ENCODE measurements around the gene PDE6A.

Gene PDE6A

GRCh38 chr5:149940941-149941644 lies 3.5 kb downstream of the PDE6A start:
- no peak for DNase-seq
- TF ChIP-seq GATA1 (IDR thresholded peaks at IDR 0.05; ENCODE audit: low read depth, low read length) (no peak), POLR2A (IDR thresholded peaks at IDR 0.05; ENCODE audit: low read length) (no peak)

- TF ChIP-seq GATA1 (IDR thresholded peaks at IDR 0.05; ENCODE audit: low read depth, low read length), result no peak
- TF ChIP-seq POLR2A (IDR thresholded peaks at IDR 0.05; ENCODE audit: low read length), result peak; percentile 55
- peak; percentile 92 to 93 for DNase-seq
Observed at GRCh38 chr5:149940077-149940574, 4.5 kb downstream of the PDE6A start.

GRCh38 chr5:149939546-149939945 lies 5.0 kb downstream of the PDE6A start:
- TF ChIP-seq POLR2A (IDR thresholded peaks at IDR 0.05; ENCODE audit: low read length), result no peak
- no peak for TF ChIP-seq GATA1 (IDR thresholded peaks at IDR 0.05; ENCODE audit: low read depth, low read length)

GRCh38 chr5:149938791-149939358 lies 5.7 kb downstream of the PDE6A start:
- peak; percentile 51 to 69 for DNase-seq
- TF ChIP-seq POLR2A (IDR thresholded peaks at IDR 0.05; ENCODE audit: low read length) (no peak), GATA1 (IDR thresholded peaks at IDR 0.05; ENCODE audit: low read depth, low read length) (no peak)

More at GRCh38 chr5:149939546-149939945, 5.0 kb downstream of the PDE6A start:
- DNase-seq, result no peak

- peak; percentile 43 for TF ChIP-seq POLR2A (IDR thresholded peaks at IDR 0.05; ENCODE audit: low read length)
- TF ChIP-seq GATA1 (IDR thresholded peaks at IDR 0.05; ENCODE audit: low read depth, low read length), result no peak
- peak; percentile 65 to 70 for DNase-seq
Observed at GRCh38 chr5:149938279-149938678, 6.3 kb downstream of the PDE6A start.

GRCh38 chr5:149937610-149938009 lies 7.0 kb downstream of the PDE6A start:
- peak; percentile 66 to 69 for DNase-seq
- TF ChIP-seq POLR2A (IDR thresholded peaks at IDR 0.05; ENCODE audit: low read length) (peak; percentile 60), GATA1 (IDR thresholded peaks at IDR 0.05; ENCODE audit: low read depth, low read length) (no peak)

- TF ChIP-seq POLR2A (IDR thresholded peaks at IDR 0.05; ENCODE audit: low read length) (no peak), GATA1 (IDR thresholded peaks at IDR 0.05; ENCODE audit: low read depth, low read length) (no peak)
Observed at GRCh38 chr5:149936700-149937091, 7.9 kb downstream of the PDE6A start.

GRCh38 chr5:149936044-149936699 lies 8.4 kb downstream of the PDE6A start:
- TF ChIP-seq GATA1 (IDR thresholded peaks at IDR 0.05; ENCODE audit: low read depth, low read length) (no peak), POLR2A (IDR thresholded peaks at IDR 0.05; ENCODE audit: low read length) (no peak)
- DNase-seq, result no peak

More at GRCh38 chr5:149936700-149937091, 7.9 kb downstream of the PDE6A start:
- DNase-seq, result no peak

- TF ChIP-seq POLR2A (IDR thresholded peaks at IDR 0.05; ENCODE audit: low read length) (no peak), GATA1 (IDR thresholded peaks at IDR 0.05; ENCODE audit: low read depth, low read length) (no peak)
- DNase-seq, result no peak
Observed at GRCh38 chr5:149935431-149935901, 9.1 kb downstream of the PDE6A start.

- peak; percentile 36 to 40 for DNase-seq
- TF ChIP-seq POLR2A (IDR thresholded peaks at IDR 0.05; ENCODE audit: low read length), result no peak
- TF ChIP-seq GATA1 (IDR thresholded peaks at IDR 0.05; ENCODE audit: low read depth, low read length), result no peak
Observed at GRCh38 chr5:149932445-149933350, 11.9 kb downstream of the PDE6A start.

GRCh38 chr5:149931992-149932436 lies 12.6 kb downstream of the PDE6A start:
- no peak for TF ChIP-seq GATA1 (IDR thresholded peaks at IDR 0.05; ENCODE audit: low read depth, low read length)
- TF ChIP-seq POLR2A (IDR thresholded peaks at IDR 0.05; ENCODE audit: low read length), result no peak
- no peak for DNase-seq

- TF ChIP-seq GATA1 (IDR thresholded peaks at IDR 0.05; ENCODE audit: low read depth, low read length) (no peak), POLR2A (IDR thresholded peaks at IDR 0.05; ENCODE audit: low read length) (peak; percentile 56)
- peak; percentile 84 to 91 for DNase-seq
Observed at GRCh38 chr5:149930749-149931574, 13.6 kb downstream of the PDE6A start.

All from erythroblast (primary cell).